Tibial nerve (tissue), 4 donors: Measurements from ENCODE around the gene HOXA2.

Source experiments
- CTCF ChIP-seq, 5 experiments: fragments of 200-600 bp in 3 of 5; fragments of 450-650 bp in 2 of 5; sonication (generic) in 3 of 5; IDR thresholded peaks; one replicate each; pipeline ENCODE4 v1.5.1; 2016 to 2019; ENCODE audit warnings: antibody characterized with exemption in 5 of 5, mild to moderate bottlenecking in 3 of 5, moderate library complexity in 2 of 5
- EP300 ChIP-seq, 2 donors: sonication (generic); formaldehyde crosslinking; IDR thresholded peaks; one replicate each; pipeline ENCODE4 v1.6.1; 2017; ENCODE audit warnings: antibody characterized with exemption in 2 of 2, mild to moderate bottlenecking in 1 of 2
- POLR2A ChIP-seq, 2 donors: fragments of 450-650 bp; IDR thresholded peaks; one replicate each; pipeline ENCODE4 v1.6.1; 2017; ENCODE audit warnings: antibody characterized with exemption in 2 of 2, mild to moderate bottlenecking in 2 of 2, moderate library complexity in 2 of 2

GRCh38 chr7:27102581-27103442 is at the start of gene HOXA2:
- TF ChIP-seq POLR2A (IDR thresholded peaks at IDR 0.05) (no peak), CTCF (IDR thresholded peaks at IDR 0.05) (no peak), EP300 (IDR thresholded peaks at IDR 0.05) (no peak)
